Measurements from ENCODE around the gene ADARB2.
"Not testable (repeated sequence)": the region's sequence is repeated elsewhere in the genome, so short reads cannot be mapped to it uniquely, and the experiment has no call there.

Gene ADARB2

DNA sequence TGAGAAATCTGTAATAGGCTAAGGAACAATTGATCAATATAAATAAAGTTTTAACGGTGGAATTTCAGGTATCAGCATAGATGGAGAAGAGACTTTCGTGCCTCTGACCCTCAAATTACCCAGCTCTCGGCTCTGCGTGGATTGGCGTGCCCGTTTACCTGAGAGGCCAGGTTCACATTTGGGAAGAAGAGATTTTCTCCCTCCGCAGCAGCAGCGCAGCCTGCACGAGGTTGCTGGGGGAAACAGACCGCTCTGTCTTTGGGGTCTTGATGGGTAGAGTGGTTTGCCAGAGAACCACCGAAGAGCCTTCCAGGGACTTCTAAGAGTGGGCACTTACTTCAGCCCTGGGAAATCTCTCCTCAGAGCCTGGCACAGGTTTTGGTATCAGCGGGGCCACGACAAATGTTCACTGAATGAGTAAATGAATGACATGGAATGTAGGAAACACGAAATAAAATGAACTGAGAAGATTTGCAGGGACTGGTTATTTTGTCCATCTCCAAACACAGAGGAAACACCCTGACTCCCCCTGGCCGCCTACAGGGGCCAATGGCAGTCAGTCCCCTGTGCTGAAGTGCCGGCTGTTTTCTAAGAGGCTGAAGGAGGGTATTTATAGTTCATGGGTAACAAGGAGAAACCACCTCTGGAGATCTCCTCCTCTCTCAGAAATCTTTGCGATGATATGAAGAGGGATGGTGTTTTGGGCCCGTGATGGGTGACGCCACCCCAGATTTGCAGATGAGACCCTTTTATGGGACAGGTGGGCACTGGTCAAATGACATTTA lies 338.5 kb downstream of the ADARB2 start:
- no peak for DNase-seq (ENCODE audit: low read depth, low spot score)

DNA sequence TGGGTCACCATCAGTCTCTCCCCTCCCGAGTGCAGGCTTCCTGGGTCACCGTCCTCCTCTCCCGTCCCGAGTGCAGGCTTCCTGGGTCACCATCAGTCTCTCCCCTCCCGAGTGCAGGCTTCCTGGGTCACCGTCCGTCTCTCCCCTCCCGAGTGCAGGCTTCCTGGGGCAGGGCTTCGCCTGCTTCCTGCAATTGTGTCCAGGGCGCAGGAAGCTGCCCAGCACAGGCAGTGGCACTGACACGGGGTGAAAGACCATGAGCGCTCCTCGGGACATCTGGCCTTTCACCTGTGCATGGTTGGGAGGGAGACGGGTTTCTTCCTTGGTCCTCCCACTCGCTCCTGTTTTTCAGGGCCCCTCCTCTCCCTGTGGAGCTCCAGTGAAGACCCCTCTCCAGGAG lies 339.2 kb downstream of the ADARB2 start:
- DNase-seq (ENCODE audit: low read depth, low spot score) = not testable (repeated sequence)

DNA sequence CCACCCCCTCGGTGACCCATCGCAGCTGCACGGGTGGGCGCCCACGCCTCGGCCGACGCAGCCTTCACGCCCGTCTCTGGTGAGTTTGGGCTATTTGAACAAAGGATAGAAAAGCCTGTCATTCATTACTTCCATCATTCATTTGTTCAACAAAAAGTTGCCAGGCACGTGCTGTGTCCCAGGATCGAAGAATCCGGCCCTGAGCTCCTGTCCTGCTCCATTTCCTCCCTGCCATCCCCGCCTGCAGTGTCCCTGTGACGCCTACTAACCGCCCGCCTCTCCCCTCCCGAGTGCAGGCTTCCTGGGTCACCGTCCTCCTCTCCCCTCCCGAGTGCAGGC lies 341.1 kb downstream of the ADARB2 start:
- DNase-seq (ENCODE audit: low read depth, low spot score) = no peak

DNA sequence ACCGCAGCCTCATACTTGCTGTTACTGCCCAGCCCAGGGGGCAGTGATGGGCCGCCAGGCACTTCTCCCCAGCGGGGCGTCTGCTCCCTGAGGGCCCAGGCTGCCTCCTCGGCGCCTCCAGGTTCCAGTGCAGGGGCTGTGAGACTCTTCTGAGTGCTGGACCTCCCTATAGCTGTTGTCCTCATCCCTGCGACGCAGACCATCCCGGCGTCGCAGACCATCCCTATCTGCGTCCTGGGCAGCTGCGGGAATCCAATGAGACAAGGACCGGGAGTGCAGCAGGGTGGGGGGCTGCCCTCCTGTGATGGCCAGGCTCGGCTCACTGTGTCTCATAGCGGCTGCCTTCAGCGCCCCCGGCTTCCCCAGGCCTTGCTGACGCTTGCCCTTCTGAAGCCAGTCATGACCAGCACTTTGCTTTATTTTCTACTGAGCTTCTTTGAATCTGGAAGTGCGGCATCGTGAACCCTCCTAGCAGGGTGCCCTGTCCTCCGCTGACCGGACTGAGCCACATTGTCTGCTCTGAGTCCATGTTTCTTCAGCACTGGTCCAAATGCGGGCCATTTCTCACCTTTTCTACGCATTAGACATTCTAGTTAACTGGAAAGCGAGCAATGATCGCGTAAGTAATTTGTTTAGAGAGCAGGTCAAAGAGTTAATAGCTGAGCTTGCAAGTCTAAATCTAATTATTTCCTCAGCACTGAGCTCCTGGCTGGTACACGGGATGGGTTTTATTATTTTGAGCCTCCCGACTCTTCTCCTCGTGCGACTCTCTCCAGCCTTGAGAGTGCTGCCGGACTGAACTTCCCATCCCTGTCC lies 341.6 kb downstream of the ADARB2 start:
- DNase-seq (ENCODE audit: low read depth, low spot score) = no peak

DNA sequence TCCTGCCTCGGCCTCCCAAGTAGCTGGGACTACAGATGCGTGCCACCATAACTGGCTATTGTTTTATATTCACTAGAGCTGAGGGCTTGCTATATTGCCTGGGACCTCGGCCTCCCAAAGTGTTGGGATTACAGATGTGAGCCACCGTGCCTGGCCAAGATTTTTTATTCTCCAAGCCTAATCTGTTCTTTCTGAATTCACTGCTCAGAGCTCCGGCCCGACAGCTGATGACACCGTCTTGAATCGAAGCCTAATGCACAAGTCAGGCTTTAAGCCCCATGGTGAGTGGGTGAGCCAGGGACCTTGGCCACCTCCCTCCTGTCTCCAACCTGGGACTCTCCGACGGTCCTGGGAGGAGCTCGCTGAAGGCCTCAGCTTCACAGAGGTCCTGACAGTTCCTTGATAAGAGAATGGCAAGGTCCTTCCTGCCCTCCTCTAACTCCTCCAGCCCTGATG lies 342.3 kb downstream of the ADARB2 start:
- no peak for DNase-seq (ENCODE audit: low read depth, low spot score)

DNA sequence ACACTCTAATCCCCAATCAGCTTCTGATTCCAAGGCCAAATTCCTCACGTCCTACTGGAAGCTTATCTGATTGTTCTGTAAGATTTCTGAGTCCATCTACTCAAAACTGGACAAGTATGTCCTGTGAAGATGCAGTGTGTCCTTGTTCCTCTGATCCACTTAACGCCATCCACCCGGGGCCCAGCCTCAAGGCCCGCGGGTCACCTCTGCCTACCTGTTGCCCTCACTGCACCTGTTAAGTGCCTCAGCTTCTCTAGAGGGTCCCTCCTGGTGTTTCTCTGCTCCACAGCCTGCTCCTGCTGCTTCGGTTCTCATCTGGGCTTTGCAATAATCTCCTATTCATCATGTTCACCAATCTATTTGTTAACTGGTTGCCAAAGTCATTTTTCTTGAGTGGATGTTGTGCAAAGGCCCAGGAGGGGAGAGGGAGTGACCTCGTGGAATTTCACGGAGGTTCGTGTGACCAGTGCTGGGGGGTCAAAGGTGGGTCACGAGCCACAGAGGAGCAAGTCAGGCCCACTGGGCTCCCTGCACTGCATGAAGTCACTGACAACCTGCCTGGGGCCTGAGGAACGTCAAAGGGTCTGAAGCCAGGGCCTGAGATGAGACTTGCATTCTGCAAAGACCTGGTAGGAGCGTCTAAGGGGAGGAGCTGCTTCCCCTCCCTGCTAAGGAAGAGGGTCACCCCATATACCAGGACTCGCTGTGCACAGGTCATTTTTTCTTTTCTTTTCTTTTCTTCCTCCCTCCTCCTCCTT lies 343.0 kb downstream of the ADARB2 start:
- DNase-seq (ENCODE audit: low read depth, low spot score) = no peak

DNA sequence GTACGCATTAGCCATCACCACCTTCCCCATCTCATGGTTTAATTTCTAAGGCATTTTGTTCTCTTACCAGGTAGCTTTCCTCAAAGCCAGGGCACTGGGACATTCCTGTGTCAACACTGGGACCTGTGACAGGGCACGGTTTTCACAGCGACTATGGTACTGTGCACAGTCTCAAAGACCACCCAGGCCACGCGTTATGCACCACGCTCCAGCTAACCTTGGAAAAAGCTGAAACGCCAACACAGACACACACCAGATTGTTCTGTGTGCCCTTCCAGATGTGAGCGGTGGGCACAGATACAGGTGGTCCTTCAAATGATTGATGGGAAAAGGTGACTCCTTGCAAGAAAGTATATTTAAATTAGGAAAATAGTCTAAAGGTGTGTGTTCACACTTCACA lies 343.8 kb downstream of the ADARB2 start:
- no peak for DNase-seq (ENCODE audit: low read depth, low spot score)

DNA sequence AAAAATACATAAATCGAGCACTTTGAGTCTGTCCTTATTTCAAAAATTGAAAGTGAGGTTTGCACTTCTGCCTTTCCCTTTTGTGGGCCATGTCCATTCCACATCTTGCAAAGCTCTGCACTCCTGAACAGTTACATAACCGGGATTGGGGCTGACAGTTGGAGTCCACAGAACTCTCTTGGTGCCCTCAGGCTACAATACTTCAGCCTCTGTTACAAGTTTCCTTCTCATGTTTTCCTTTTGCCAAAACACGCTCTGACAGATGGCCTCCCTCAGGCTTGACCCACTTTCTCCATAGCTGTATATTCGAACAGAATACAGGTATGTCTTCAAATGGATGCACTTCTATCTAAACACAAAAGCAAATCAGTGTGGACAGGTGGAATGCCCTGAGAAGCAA lies 345.2 kb downstream of the ADARB2 start:
- DNase-seq (ENCODE audit: low read depth, low spot score) = no peak

DNA sequence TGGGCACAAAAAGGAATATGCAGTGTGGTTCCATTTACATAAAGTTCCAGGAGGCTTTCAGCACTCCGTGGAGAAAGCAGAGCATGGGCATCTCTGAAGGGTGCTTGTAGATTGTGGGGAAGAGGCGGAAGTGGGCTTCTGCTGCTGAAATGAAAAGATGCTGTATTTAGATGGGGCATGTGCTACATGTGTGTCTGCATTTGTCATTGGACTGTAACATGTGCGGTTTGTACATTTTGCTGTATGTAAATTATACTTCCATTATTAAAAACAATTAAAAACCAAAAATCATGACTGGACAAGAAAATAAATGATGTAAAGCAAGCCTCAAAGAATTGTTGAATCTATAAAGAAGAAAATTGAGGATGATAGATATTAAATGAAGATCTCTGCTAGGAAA lies 347.1 kb downstream of the ADARB2 start:
- no peak for DNase-seq (ENCODE audit: low read depth, low spot score)

DNA sequence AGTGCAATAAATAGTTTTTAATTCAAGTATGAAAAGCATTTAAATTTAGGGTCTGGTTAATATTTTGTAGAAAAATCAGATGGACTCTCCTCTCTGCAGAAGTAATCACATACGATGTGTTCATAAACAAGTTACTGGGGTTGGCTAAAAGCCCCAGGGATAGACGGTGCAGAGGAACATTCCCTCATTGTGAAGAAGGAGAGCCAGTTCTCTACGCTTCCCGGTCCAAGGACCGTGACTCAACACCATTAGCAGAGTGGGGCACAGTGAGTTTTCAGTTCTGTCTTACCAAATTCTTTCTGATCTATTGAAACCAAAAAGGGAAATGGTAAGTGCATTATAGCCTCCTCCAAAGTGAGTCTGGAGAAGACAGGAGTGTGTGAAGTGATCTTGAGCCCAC lies 353.3 kb downstream of the ADARB2 start:
- DNase-seq (ENCODE audit: low read depth, low spot score) = no peak

DNA sequence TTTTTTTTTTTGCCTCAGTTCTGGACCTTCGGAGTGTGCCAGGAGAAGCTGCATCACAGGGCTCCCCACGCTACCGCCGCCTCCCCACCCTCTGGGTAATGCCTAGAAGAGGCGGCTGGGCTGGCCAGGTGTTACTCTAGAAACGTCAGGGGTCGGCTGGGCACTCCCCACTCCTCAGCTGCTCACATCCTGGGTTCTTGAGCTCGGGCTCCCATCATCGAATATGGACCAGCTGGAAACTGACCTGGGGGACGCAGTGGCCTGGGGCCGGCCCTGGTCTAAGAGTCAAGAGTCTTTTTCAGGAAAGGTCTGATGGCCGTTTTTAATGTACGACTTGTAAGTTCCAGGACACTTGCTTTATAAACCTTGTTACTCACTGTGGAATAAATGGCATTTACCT lies 354.6 kb downstream of the ADARB2 start:
- no peak for DNase-seq (ENCODE audit: low read depth, low spot score)

DNA sequence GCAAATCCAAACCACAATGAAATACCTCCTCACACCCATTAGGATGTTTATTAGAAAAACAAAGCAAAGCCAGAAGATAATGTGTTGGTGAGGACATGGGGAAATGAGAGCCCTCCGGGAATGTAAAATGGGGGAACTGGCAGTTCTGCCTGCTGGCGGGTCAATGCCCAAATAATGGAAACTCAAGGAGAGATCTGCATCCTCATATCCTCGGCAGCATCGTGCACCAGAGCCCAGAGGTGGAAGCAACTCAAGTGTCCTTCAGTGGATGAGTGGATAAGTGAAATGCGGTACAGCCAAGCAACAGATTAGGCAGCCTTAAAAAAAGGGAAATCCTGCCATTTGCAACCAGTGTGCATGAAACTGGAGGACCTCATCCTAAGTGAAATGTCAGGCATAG lies 356.0 kb downstream of the ADARB2 start:
- no peak for DNase-seq (ENCODE audit: low read depth, low spot score)

DNA sequence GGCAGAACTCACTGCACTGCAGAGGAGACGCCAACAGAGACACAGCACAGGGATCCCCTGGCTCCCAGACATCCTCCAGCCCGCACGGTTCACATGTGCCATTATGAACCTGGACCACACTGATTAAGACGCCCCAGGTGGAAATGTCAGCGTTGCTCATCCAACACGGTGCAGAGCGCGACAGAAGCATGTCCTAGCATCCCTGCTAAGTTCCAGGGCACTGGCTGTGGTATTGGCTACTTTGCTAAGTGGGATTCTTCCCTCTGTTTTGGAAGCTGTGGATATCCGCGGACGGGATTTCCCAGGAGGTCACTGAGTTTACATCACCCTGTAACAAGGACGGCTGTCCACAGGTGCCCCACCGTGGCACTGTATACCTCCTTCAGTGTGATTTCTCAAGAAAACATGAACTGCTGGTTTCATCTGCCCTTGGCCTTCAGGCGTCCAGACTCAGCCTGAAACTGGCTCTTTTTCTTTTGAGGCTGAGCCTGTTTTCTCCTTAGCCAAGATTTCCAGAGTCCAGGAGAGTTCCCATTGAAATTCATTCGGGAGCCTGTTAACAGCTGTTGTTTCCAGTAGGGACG lies 357.1 kb downstream of the ADARB2 start:
- DNase-seq (ENCODE audit: low read depth, low spot score) = no peak

DNA sequence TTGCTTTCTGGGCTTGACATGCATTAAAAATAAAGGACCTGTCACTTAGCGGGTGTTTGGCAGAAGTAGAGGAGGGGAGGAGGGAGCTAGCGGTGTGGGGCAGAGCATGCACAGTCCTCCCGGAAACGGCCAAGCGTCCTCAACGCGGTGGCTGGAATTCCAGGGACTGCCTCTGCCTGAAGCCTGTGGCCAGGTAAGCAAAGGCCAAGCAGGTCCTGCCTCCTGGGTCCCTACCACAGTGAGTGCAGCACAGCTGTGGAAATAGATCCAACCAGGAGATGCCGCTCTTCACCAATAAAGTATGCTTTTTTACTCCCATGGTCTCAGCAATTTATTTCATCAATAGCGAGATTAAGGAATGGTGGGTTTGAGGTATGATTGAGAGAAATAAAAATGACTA lies 357.7 kb downstream of the ADARB2 start:
- peak; percentile 71 for DNase-seq (ENCODE audit: low read depth, low spot score)

DNA sequence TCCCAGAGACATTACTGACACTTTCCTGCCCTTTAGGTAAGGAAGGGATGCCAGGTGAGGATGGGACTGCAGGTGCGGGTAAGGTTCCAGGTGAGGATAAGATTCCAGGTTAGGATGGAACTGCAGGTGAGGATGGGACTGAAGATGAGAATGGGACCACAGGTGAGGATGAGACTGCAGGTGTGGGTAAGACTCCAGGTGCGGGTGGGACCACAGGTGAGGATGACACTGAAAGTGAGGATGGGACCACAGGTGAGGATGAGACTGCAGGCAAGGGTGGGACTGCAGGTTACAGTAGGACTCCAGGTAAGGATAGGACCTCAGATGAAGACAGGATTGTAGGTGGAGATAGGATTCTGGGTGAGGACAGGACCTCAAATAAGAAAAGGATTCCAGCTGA lies 358.9 kb downstream of the ADARB2 start:
- no peak for DNase-seq (ENCODE audit: low read depth, low spot score)

DNA sequence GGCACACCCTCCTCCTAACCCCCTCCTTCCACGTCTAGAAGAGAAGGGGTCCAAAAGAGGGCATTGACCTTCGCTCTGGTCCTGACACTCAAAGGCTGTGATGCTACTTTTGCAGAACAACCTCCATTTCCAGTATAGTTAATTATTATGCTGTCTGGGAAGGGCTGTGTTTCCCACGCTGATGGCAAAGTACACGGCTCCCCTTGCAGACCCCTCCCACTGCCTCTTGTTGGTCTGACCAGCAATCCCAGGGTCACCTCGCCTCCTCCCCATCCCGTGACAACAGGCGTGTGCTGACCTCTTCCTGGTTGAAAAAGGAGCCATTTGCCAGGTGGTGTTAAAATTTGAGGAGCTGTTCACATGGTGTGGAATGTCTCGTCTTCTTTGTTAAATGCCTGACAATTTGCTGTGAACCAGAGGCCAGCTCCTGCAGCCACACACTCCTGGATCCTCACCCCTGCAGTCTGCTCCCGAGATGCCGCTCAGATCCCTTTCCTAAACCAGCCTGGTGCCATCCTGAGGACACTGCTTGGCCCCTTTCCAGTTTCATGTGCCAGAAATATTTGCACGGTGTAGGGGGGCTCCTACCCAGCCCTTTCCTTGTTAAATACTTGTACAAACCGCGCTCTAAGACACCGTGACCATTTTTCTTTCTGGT lies 359.5 kb downstream of the ADARB2 start:
- no peak for DNase-seq (ENCODE audit: low read depth, low spot score)

DNA sequence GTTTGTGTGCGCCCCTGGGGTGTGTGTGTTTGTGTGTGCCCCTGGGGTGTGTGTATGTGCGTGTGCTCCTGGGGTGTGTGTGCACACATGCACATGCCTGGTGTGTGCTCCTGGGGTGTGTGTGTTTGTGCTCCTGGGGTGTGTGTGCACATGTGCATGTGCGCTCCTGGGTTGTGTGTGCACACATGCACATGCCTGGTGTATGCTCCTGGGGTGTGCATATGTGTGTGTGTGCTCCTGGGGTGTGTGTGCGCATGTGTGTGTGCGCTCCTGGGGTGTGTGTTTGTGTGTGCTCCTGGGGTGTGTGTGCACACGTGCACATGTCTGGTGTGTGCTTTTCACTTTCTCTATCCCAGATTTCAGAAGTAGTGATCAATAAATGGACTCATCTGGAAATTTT lies 360.1 kb downstream of the ADARB2 start:
- DNase-seq (ENCODE audit: low read depth, low spot score) = no peak

DNA sequence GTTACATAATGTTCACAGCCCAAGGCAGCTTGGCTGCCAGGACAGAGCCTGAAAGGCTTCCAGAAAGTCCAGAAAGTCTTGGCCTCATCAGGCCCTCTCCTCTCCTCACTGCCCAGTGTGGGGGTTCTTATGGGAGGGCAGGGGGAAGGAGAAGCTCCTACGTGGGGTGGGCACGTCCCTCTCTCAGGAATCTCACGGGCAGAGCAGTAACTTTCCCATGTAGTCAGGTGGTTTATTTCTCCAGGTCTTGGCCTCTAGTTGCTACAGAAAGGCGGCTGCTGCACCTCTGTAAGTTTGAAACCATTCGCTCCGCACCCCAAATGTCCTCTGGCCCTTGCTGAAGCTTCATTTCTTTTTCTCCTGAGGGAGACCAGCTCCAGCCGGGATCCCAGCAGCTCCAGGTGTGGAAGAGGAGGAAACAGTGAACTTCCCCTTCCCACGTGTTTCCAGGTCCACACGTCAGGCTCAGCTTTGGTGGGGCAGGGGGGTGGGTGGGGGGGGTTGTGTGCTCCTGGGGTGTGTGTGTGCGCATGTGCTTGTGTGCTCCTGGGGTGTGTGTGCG lies 360.9 kb downstream of the ADARB2 start:
- no peak for DNase-seq (ENCODE audit: low read depth, low spot score)

DNA sequence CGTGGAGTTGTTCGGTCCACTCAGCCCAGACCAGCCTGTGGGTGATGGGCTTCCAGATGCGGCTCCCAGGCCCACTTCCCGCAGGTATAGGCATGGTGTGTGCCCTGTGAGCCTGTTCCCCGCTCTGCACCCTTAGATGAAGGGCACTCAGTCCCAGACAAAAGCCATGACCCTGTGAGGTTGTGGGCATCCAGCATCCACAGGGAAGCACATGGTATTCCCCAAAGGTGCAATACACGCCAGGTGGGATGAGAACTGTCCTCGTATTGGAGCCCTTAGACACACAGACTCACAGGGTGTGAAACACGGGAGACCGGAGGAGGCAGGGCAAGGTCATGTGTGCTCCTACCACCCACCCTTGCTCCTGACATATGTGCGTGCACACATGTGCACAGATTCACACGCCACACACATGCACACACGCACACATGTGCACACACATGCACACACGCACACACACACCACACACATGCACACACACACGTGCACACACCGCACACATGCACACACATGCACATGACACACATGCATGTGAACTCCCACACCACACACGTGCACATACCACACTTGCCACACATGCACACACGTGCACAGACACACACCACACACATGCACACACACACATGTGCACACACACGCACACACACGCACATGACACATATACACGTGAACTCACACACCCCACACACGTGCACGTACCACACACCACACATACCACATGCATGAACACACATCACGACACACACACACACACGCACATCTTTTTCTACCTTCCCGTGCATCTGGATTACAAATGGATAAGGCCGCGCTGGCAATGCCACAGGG lies 361.8 kb downstream of the ADARB2 start:
- DNase-seq (ENCODE audit: low read depth, low spot score) = no peak

All from ELF-1 (cell line).